Measurements from ENCODE around the gene CPT1C. TPM values are rescaled to one million over a fixed set of nuclear protein-coding genes. Genes with fewer than 3 reads are reported as not detected.
A peak's percentile ranks its signal among the peaks of the same experiment; 100 is the strongest.

CPT1C gene
- total and polyA plus RNA-seq, 2 experiments from 2014 or later = 6.2 to 6.8 TPM

- Histone ChIP-seq H3K27ac (peak overlapping the region; percentile 61), H3K9me3 (ENCODE audit: low read depth) (no peaks in the 10 kb centered on the region), H4K20me1 (ENCODE audit: insufficient read depth, poor library complexity, severe bottlenecking) (no peaks in the 10 kb centered on the region), H3K79me2 (no peaks in the 10 kb centered on the region), H3K36me3 (replicated peaks; ENCODE audit: insufficient read depth, low read depth) (peaks cover 1% of the 10 kb centered on the region), H3K4me2 (peak overlapping the region; percentile 97), H3K9me2 (replicated peaks; ENCODE audit: insufficient read depth) (no peaks in the 10 kb centered on the region), H3K4me1 (ENCODE audit: insufficient read depth) (peaks cover 17% of the 10 kb centered on the region), H3K27me3 (peaks cover 5% of the 10 kb centered on the region), H2AFZ (peak overlapping the region; percentile 90), H3K4me3 (peak overlapping the region; percentile 63)
- DNase-seq (ENCODE audit: low spot score) = peak; percentile 20
- WGBS (ENCODE audit: low lambda C conversion rate, missing lambda C conversion rate) = 32% methylated on average over 39 of the region's 39 CpGs
- TF ChIP-seq EZH2phosphoT487 (IDR thresholded peaks at IDR 0.05; ENCODE audit: low read depth, severe bottlenecking, unreplicated experiment) (no peak), EZH2 (IDR thresholded peaks at IDR 0.05; ENCODE audit: borderline replicate concordance) (no peak), CTCF (IDR thresholded peaks at IDR 0.05; ENCODE audit: poor library complexity) (no peak)
These were observed 749 bp upstream of the CPT1C start for GRCh38 chr19:49690079-49690655.

- Histone ChIP-seq H3K36me3 (replicated peaks; ENCODE audit: insufficient read depth, low read depth) (no peaks in the 10 kb centered on the region), H3K27me3 (peaks cover 5% of the 10 kb centered on the region), H3K27ac (no peak overlapping the region), H2AFZ (peak overlapping the region; percentile 90), H3K79me2 (no peaks in the 10 kb centered on the region), H3K4me1 (ENCODE audit: insufficient read depth) (peaks cover 17% of the 10 kb centered on the region), H3K9me3 (ENCODE audit: low read depth) (no peaks in the 10 kb centered on the region), H3K4me2 (peak overlapping the region; percentile 97), H3K9me2 (replicated peaks; ENCODE audit: insufficient read depth) (no peaks in the 10 kb centered on the region), H3K4me3 (peak overlapping the region; percentile 63), H4K20me1 (ENCODE audit: insufficient read depth, poor library complexity, severe bottlenecking) (no peaks in the 10 kb centered on the region)
- TF ChIP-seq EZH2 (IDR thresholded peaks at IDR 0.05; ENCODE audit: borderline replicate concordance) (no peak), EZH2phosphoT487 (IDR thresholded peaks at IDR 0.05; ENCODE audit: low read depth, severe bottlenecking, unreplicated experiment) (no peak), CTCF (IDR thresholded peaks at IDR 0.05; ENCODE audit: poor library complexity) (no peak)
- WGBS (ENCODE audit: low lambda C conversion rate, missing lambda C conversion rate) = 12% methylated on average over 24 of the region's 39 CpGs
- DNase-seq (ENCODE audit: low spot score) = peak; percentile 79
These were observed 579 bp downstream of the CPT1C start for GRCh38 chr19:49691243-49692146.

GRCh38 chr19:49692147-49692506 lies 1.2 kb downstream of the CPT1C start:
- no peak for TF ChIP-seq EZH2phosphoT487 (IDR thresholded peaks at IDR 0.05; ENCODE audit: low read depth, severe bottlenecking, unreplicated experiment)
- no peak for TF ChIP-seq CTCF (IDR thresholded peaks at IDR 0.05; ENCODE audit: poor library complexity)
- TF ChIP-seq EZH2 (IDR thresholded peaks at IDR 0.05; ENCODE audit: borderline replicate concordance) = no peak
- H3K36me3 ChIP-seq (replicated peaks; ENCODE audit: insufficient read depth, low read depth) = no peaks in the 10 kb centered on the region
- no peak for DNase-seq (ENCODE audit: low spot score)
- H3K4me2 ChIP-seq = peak overlapping the region; percentile 97
- no peak overlapping the region for H2AFZ ChIP-seq
- peaks cover 17% of the 10 kb centered on the region for H3K4me1 ChIP-seq (ENCODE audit: insufficient read depth)
- H3K9me3 ChIP-seq (ENCODE audit: low read depth) = no peaks in the 10 kb centered on the region
- peaks cover 5% of the 10 kb centered on the region for H3K27me3 ChIP-seq
- no peaks in the 10 kb centered on the region for H4K20me1 ChIP-seq (ENCODE audit: insufficient read depth, poor library complexity, severe bottlenecking)
- 67% methylated on average over 10 of the region's 16 CpGs for WGBS (ENCODE audit: low lambda C conversion rate, missing lambda C conversion rate)
- no peak overlapping the region for H3K27ac ChIP-seq
- H3K4me3 ChIP-seq = no peak overlapping the region
- H3K79me2 ChIP-seq = no peaks in the 10 kb centered on the region
- H3K9me2 ChIP-seq (replicated peaks; ENCODE audit: insufficient read depth) = no peaks in the 10 kb centered on the region

All from hepatocyte (in vitro differentiated cells).